ENCODE measurements around the gene VOPP1. TPM values are rescaled to one million over a fixed set of nuclear protein-coding genes. Genes with fewer than 3 reads are reported as not detected.

VOPP1 gene
- total RNA-seq, 2 experiments from 2014 or later = 32.6 to 34.7 TPM

DNA sequence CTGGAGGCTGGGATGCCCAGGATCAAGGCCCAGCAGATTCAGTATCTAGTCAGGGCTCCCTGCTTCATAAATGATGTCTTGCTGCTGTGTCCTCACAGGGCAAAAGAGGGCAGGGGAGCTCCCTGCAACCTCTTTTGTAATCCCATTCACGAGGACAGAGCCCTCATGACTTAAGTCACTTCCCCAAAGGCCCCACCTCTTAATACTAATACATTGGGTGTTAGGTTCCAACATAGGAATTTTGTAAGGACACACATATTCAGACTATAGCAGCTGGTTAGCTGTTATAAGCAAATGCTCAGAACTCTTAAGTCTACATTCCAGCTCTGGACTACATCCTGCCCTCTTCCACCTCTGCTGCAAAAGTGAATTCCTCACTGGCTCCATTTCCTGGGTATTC, 63.0 kb downstream of the VOPP1 start:
- intact Hi-C loops (cut with micrococcal nuclease) = no loop called here
- ChIA-PET POLR2A (interaction anchor here (0.7 to 2.0 kb wide), 3 partner anchors 22 to 70 kb away, joined by 4 to 7 read pairs (median 4); partner anchors contain the start of gene VOPP1), CTCF (interaction anchor here (1.1 to 1.8 kb wide), 2 partner anchors 89 to 94 kb away, joined by 4 to 5 read pairs; no protein-coding TSS in a partner anchor)
- peaks cover 53% of the 10 kb centered on the region for H3K4me1 Mint-ChIP-seq (ENCODE audit: low read depth)
- H3K27ac Mint-ChIP-seq = no peak overlapping the region
- no peaks in the 10 kb centered on the region for H3K9me3 Mint-ChIP-seq
- no peak overlapping the region for H3K4me3 Mint-ChIP-seq
- peaks cover 7% of the 10 kb centered on the region for H3K36me3 Mint-ChIP-seq (ENCODE audit: low read depth)
- no peak for ATAC-seq
- H3K27me3 Mint-ChIP-seq = no peaks in the 10 kb centered on the region
- no peak for DNase-seq
- TF ChIP-seq, protein P1, sequence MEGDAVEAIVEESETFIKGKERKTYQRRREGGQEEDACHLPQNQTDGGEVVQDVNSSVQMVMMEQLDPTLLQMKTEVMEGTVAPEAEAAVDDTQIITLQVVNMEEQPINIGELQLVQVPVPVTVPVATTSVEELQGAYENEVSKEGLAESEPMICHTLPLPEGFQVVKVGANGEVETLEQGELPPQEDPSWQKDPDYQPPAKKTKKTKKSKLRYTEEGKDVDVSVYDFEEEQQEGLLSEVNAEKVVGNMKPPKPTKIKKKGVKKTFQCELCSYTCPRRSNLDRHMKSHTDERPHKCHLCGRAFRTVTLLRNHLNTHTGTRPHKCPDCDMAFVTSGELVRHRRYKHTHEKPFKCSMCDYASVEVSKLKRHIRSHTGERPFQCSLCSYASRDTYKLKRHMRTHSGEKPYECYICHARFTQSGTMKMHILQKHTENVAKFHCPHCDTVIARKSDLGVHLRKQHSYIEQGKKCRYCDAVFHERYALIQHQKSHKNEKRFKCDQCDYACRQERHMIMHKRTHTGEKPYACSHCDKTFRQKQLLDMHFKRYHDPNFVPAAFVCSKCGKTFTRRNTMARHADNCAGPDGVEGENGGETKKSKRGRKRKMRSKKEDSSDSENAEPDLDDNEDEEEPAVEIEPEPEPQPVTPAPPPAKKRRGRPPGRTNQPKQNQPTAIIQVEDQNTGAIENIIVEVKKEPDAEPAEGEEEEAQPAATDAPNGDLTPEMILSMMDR (IDR thresholded peaks at IDR 0.05) = no peak

DNA sequence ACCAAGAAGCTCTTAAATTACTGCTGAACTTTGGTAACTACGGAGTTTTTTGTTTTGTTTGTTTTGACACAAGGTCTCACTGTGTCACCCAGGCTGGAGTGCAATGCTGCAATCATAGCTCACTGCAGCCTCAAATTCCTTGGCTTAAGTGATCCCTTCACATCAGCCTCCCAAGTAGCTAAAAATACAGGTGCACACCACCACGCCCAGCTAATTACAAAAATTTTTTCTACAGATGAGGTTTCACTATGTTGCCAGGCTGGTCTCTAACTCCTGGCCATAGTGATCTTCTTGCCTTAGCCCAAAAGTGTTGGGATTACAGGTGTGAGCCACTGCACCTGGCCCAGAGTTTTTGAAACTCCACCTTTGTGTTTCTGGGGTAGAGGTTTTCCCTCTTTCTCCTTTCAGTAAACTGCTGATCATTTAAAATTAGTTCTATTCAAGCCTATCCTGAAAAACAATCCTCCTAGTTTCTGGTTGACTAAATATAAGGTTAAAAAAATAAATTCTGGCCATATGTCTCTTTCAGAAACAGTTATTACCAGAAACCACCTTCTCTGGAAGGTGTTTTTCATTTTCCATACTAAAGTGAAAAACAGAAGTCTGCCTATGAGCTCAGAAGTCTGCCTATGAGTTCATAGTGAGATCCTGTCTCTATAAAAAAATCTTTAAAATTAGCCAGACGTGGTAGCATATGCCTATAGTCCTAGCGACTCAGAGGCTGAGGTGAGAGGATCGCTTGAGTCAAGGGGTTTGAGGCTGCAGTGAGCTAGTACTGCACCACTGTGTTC, 63.9 kb downstream of the VOPP1 start:
- Mint-ChIP-seq H3K27ac (peak overlapping the region; percentile 0), H3K4me3 (no peak overlapping the region), H3K36me3 (ENCODE audit: low read depth) (peaks cover 7% of the 10 kb centered on the region), H3K9me3 (no peaks in the 10 kb centered on the region), H3K4me1 (ENCODE audit: low read depth) (peaks cover 57% of the 10 kb centered on the region), H3K27me3 (no peaks in the 10 kb centered on the region)
- DNase-seq (peak; percentile 23), ATAC-seq (peak; percentile 85)
- CTCF ChIA-PET = interaction anchor here (1.0 to 1.8 kb wide), 3 partner anchors 26 to 93 kb away, joined by 3 to 5 read pairs (median 4); no protein-coding TSS in a partner anchor
- POLR2A ChIA-PET = interaction anchor here (1.2 to 2.0 kb wide), 3 partner anchors 9 to 64 kb away, joined by 4 to 7 read pairs (median 7); partner anchors contain the start of gene VOPP1
- TF ChIP-seq, protein P1 (IDR thresholded peaks at IDR 0.05) = no peak
- intact Hi-C loops (cut with micrococcal nuclease) = no loop called here

DNA sequence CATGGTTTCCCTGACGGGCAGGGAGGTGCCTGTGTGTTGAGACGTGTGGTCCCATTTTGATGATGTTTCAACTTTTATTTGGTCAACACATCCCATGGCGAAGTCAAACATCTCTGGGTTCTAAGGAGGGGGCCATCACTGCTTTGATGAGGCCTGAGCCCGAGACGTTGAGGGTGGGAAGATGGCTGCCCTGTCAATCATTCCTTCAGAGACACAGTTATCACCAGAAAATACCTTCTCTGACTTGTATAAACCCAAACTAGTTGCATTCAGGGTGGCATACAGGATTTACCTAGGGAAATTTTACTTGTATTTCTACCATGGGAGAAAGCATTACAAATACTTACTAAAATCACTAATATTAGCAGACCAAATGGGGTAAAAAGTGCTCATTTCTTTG, 64.6 kb downstream of the VOPP1 start:
- ATAC-seq (no peak), DNase-seq (no peak)
- ChIA-PET CTCF (interaction anchor here (1.8 kb wide), 1 partner anchor 92 kb away, joined by 4 read pairs; no protein-coding TSS in a partner anchor), POLR2A (interaction anchor here (1.4 to 2.0 kb wide), 2 partner anchors 10 to 23 kb away, joined by 7 read pairs; no protein-coding TSS in a partner anchor)
- no peaks in the 10 kb centered on the region for H3K27me3 Mint-ChIP-seq
- no peak overlapping the region for H3K4me3 Mint-ChIP-seq
- TF ChIP-seq, protein P1 (IDR thresholded peaks at IDR 0.05) = no peak
- H3K4me1 Mint-ChIP-seq (ENCODE audit: low read depth) = peaks cover 61% of the 10 kb centered on the region
- H3K27ac Mint-ChIP-seq = no peak overlapping the region
- intact Hi-C loops (cut with micrococcal nuclease) = no loop called here
- no peaks in the 10 kb centered on the region for H3K9me3 Mint-ChIP-seq
- peaks cover 5% of the 10 kb centered on the region for H3K36me3 Mint-ChIP-seq (ENCODE audit: low read depth)

DNA sequence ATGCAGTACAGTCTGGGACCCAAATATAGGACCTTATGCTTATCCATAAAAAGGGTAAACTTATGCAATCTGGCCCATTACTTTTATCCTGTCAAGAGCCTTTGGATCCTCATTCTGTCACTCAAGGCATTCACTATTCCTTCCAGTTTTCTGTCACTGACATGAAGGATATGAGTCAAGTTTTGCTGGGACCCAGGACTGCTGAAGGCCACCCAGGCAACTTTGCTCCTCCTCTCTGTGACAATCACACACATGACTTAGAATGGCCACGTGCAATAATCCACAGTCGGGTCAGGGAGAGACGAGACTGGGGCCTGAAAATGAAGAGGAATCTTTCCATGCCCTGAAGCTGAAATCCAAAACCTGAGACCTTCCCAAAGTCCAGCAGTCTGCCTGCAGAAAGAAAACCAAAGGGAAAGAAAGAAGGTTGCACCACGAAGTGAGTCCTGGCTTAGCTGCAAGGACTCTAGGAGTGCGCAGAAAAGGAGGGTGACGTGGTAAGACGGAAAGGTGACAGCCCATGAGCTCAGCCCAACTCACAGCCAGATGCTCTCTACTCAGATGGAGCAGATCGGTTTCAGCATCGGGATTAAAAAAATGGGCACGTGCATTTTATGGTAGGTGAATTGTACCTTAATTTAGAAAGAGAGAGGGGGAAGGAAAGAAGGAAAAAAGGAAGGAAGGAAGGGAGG, 67.2 kb downstream of the VOPP1 start:
- Mint-ChIP-seq H3K9me3 (no peaks in the 10 kb centered on the region), H3K27ac (no peak overlapping the region), H3K27me3 (no peaks in the 10 kb centered on the region), H3K4me1 (ENCODE audit: low read depth) (peaks cover 50% of the 10 kb centered on the region), H3K36me3 (ENCODE audit: low read depth) (peaks cover 5% of the 10 kb centered on the region), H3K4me3 (no peak overlapping the region)
- ATAC-seq (no peak), DNase-seq (no peak)
- TF ChIP-seq, protein P1 (IDR thresholded peaks at IDR 0.05) = no peak
- intact Hi-C loops (cut with micrococcal nuclease) = no loop called here
- CTCF ChIA-PET = no interaction called here
- POLR2A ChIA-PET = no interaction called here
